Renal pelvis (tissue), 4 donors: ENCODE measurements around the gene ADAMTS8. TPM values are rescaled to one million over a fixed set of nuclear protein-coding genes. Genes with fewer than 3 reads are reported as not detected.
A peak's percentile ranks its signal among the peaks of the same experiment; 100 is the strongest.

Source experiments
- DNase-seq: peaks from one replicate; pipeline ENCODE4 v3.0.0-alpha.2; 2013
- polyA plus RNA-seq, 3 donors: library from polyadenylated mRNA; unstranded; fragments of 120-200 nt; gene quantifications; one replicate each; pipeline ENCODE4 v1.2.1, GENCODE V29; 2013; ENCODE audit not compliant: insufficient read length in 3 of 3

The ADAMTS8 gene
- polyA plus RNA-seq, 3 donors, result 2.8 to 3.8 (median 3.0) TPM

DNA sequence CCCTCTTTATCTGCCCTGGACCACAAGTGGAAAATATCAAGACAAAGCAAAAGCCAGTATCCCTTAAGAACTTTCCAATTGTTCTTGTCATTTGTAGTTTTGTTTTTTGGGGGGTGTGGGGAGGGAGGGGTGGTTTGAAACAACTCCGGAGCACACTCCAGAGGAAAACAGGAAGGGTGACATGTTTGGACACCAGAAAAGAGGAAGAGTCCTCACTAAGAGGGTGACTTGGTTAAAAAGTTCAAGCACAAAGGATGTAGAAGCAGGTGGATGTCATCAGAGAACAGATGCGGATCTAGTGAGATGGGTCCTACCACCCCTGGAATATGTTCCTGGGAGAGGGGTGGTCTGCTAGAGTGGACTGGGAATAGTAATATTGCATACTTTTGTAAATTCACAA lies 25.8 kb downstream of the ADAMTS8 start:
- no peak for DNase-seq

DNA sequence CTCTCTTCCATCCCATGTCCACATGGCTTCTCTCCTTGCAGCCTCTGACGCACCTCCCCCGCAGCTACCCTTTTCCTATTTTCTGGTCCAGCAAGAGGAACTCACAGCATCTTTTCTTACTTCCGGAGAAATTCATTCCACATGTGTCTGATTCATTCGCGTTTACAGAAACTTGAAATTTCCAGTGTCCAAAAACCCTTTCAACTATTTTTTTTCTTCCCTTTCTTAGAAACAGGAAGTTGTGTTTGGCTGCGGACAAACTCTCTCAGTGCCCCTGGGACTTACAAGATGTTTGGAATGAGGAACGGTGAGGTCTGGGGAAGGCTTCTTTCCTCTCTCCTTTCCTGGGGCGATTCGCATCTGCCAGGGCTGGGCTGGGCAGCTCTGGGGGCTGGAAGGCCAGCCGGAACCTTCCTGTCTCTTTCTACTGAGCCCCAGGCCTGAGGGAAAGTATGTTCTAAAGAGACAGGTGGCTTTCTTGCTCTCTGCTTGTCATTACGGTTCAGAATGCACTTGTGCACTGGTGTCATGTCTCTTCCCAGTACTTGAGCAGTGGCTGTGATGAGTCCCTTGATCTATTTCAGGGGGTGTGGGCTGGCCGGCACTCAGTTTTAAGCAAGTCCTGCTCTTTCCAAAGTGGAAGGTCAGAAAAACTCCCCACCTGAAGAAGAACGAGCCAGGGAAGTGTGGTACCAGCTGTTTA lies 27.5 kb downstream of the ADAMTS8 start:
- DNase-seq, result no peak

DNA sequence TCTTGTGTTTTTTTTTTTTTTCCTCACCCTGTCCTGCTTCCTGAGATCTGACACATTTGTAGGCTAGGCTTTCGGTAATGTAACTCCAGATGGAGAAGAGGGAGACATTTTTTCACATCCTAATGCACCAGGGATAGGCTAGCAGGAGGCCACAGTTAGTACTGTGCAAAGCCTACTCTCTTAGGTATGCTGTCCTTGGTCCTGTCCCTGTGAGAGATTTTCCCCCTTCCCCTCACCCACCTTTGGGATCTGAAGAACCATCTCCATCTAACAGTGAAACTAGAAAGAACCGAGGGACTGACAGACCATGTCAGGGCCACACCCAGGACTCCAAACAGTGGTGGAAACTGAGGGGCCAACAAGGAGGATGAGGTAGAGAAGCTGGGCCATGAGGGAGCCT lies 29.2 kb downstream of the ADAMTS8 start:
- DNase-seq, result no peak

DNA sequence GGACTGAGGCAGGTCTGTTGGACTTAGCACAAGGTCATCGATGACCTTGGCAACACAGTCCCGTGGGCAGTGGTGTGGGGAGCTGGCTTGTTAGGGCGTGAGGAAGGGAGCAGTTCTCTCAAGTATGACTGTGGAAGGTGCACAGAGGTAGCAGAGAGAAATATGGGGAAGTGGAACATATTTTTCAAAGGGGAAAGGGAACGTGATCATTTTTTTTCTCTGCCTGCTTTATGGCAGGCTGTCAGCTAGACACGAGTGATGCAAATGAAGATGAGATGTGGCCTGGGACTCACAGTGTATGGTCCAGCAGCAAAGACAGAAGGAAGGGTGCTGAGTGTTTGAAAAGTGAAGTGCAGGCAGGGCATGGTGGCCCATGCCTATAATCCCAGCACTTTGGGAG lies 30.6 kb downstream of the ADAMTS8 start:
- DNase-seq, result no peak

DNA sequence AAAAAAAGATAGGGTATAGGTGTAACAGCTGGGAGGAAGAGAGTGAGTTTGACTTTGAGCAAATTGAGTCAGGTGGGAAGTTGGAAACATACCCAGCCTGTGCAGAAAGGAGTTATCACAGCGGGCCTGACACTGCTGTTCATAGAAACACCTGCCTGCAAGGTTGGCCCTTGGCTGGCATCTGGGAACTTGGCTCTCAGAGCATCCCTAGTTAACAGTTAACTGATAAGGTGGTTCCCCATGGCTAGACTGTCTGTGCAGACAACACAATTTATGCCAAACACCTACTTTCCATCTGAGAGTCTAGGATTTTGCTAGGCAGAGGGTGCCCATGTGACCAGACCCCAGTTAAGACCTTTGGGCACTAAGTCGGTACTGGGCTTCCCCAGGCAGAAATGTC lies 31.4 kb downstream of the ADAMTS8 start:
- no peak for DNase-seq

GRCh38 chr11:130394615-130395014 lies 33.8 kb downstream of the ADAMTS8 start:
- no peak for DNase-seq

DNA sequence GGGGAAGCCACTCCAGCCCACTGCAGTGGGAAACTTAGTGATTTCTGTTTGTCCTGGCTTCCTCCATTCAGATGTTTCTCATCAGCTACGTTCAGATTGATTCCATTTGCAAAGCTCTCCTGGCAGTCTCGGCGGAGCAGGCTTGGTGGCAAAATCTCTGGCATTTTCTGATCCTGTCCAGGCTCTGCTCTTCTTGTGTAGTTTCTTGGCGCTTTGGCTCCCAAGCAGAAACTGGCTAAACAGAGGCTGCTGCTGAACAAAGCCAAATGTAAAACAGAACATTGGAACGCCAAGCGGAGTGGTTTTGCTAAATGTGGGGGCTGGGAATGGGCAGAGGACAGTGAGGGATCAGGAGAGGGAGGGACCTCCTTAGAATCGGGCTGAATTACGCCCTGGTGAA lies 36.7 kb downstream of the ADAMTS8 start:
- no peak for DNase-seq

- peak; percentile 61 for DNase-seq
Measured at GRCh38 chr11:130390071-130390758, 38.2 kb downstream of the ADAMTS8 start.

GRCh38 chr11:130389335-130389935 lies 39.0 kb downstream of the ADAMTS8 start:
- DNase-seq, result no peak

GRCh38 chr11:130388607-130389205 lies 39.7 kb downstream of the ADAMTS8 start:
- DNase-seq, result no peak

- no peak for DNase-seq
Measured at GRCh38 chr11:130386056-130386455, 42.4 kb downstream of the ADAMTS8 start.

GRCh38 chr11:130383344-130384211 lies 44.8 kb downstream of the ADAMTS8 start:
- DNase-seq, result peak; percentile 81

- no peak for DNase-seq
Measured at GRCh38 chr11:130381317-130381716, 47.1 kb downstream of the ADAMTS8 start.

DNA sequence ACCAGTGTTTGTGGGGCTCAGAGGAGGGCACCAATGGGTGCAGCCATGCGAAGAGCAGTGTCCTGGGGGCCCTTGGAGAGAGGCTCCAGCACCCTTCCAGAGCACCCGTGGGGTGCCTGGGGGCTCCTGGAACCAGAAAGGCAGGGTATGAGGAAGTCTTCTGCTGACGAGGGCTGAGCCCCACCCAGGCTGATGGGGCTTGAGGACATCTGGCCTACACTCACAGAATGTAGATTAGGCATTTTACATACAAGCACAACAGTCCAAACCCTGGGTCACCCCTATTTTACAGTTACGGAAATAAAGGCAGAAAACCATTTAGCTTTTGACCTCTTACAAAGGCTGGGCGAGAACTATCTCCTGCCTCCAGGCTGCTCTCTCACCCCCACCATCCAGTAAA lies 47.6 kb downstream of the ADAMTS8 start:
- no peak for DNase-seq

GRCh38 chr11:130379276-130379675 lies 49.1 kb downstream of the ADAMTS8 start:
- no peak for DNase-seq

DNA sequence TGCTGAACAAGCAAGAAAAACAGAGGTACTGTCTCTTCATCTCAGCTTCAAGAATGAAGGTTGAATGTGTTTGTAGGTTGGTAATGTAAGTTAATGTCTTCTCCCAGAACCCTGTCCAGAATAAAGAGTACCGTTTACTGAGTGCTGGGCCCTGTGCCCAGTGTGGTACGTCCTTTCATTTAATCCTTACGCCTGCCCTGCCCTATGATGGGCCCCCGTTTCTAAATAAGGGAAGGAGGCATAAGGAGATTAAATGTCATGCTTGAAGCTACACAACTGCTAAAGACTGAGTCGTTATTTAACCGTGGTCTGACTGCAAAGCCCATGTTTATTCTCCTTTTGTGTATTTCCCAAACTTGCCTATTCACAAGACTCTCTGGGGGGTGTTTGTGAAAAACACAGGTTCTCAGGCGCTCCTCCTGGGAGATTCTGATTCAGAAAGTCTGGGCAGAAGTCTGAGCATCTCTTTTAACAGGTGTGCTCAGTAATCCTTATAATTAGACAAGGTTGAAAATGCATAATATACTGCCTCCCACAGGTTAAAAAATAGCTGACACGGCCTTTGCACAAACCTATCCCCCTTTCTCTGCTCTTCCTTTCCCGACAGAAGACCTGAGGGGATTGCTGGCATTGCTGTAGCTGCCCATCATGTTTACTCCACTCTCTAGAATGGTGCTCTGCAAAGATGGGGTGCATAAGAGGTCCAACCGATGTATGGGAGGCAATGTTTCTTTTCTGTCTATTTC lies 57.4 kb downstream of the ADAMTS8 start:
- DNase-seq, result no peak

DNA sequence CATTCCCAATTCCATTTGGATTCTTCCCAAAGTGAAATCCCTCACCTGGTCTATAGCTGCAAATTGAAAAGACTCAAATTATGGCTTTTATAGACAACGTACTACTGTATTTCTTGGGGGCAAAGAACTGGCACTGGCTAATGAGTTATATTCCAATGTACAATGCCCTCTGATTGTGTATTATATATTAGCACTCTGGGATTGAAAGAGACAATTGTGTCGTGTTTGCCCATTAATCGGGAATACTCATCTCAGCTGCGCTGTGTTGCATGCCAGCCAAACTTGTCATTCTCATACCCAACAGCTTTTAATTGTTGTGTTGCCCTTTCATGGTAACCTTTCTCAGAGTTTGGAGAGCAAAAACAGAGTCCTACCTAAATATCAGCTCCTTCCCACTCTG lies 58.7 kb downstream of the ADAMTS8 start:
- no peak for DNase-seq

GRCh38 chr11:130369141-130369691 lies 59.2 kb downstream of the ADAMTS8 start:
- DNase-seq, result peak; percentile 87

DNA sequence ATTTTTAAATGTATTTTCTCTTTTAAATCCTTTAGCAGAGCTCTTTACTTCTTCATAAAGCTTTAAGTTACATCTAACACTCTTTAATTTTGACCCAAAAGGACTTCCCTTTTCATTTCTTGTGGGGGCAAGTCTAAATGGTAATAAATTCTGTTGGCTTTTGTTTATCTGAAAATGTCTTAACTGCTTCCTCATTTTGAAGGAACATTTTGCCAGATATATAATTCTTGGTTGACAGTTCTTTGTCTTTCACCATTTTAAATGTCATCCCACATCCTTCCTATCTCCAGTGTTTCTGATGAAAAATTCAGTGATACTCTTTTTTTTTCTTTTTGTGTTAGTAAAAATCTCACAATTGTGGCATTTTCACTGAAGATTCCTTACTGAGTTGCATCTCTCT lies 69.0 kb downstream of the ADAMTS8 start:
- no peak for DNase-seq

DNA sequence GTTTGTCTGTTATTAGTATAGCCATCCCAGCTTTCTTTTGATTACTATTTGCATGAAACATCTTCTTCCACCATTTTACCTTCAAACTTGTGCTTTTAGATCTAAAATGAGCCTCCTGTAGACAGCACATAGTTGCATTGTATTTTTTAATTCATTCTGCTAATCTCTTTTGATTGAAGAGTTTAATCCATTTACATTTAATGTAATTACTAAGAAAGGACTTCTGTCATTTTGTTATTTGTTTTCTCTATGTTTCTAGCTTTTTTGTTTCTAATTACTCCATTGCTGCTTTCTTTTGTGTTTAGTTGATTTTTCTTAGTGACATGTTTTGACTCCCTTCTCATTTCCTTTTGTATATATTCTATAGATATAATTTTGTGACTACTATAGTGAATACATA lies 70.0 kb downstream of the ADAMTS8 start:
- DNase-seq, result no peak
